Panc1 (cell line): ENCODE measurements around the gene ANGPTL1. TPM values are rescaled to one million over a fixed set of nuclear protein-coding genes. Genes with fewer than 3 reads are reported as not detected.

Source experiments
- ATAC-seq: fragments of 200-7000 bp; cut with Tn5 transposase; 2 replicates; pipeline ENCODE4 v1.9.1; 2020; ENCODE audit warnings: mild to moderate bottlenecking, moderate library complexity
- BruUV-seq: library from RNA; stranded (reverse); fragments of 400-500 nt; replicated peaks from 2 replicates; lab custom pipeline; 2021; lab: Mats Ljungman, UMichigan
- CTCF ChIA-PET: fragments of 300-600 bp; sonication (Branson Sonifier 250); formaldehyde crosslinking; loops from one replicate; lab custom pipeline; 2022; ENCODE audit warnings: antibody characterized with exemption; lab: Charles Lee
- POLR2A ChIA-PET: fragments of 300-600 bp; sonication (Branson Sonifier 250); formaldehyde crosslinking; loops from one replicate; lab custom pipeline; 2022; ENCODE audit warnings: antibody characterized with exemption; lab: Charles Lee
- DNase-seq: peaks from one replicate; pipeline ENCODE4 v3.0.0-alpha.2; 2010; ENCODE audit warnings: low read depth, low spot score
- H3K27ac ChIP-seq: 2 replicates; pipeline ENCODE4 v1.5.1; 2011; ENCODE audit warnings: mild to moderate bottlenecking, low read length, inconsistent platforms
- H3K27me3 ChIP-seq: fragments of 200-500 bp; sonication (Bioruptor generic); 2 replicates; pipeline ENCODE4 v1.6.0; 2014; ENCODE audit warnings: low read length, inconsistent platforms; ENCODE audit not compliant: control insufficient read depth, insufficient read depth
- H3K36me3 ChIP-seq: fragments of 200-500 bp; sonication (Bioruptor generic); 2 replicates; pipeline ENCODE4 v1.5.1; 2014; ENCODE audit warnings: inconsistent platforms, mild to moderate bottlenecking, low read length, moderate library complexity; ENCODE audit not compliant: control insufficient read depth, insufficient read depth
- H3K4me1 ChIP-seq: 2 replicates; pipeline ENCODE4 v1.5.1; 2011; ENCODE audit warnings: inconsistent platforms, mild to moderate bottlenecking, low read length, moderate library complexity; ENCODE audit not compliant: control insufficient read depth, insufficient read depth
- H3K4me3 ChIP-seq, 2 experiments: 2 replicates each; pipeline ENCODE4 v1.5.1; 2011 to 2012; ENCODE audit warnings: low read depth in 2 of 2, low read length in 2 of 2, mild to moderate bottlenecking in 2 of 2, inconsistent platforms in 1 of 2, moderate library complexity in 1 of 2
- H3K9me3 ChIP-seq: fragments of 200-500 bp; sonication (Bioruptor generic); 2 replicates; pipeline ENCODE4 v1.5.1; 2014; ENCODE audit warnings: low read depth, mild to moderate bottlenecking, inconsistent platforms, low read length, moderate library complexity; ENCODE audit not compliant: control insufficient read depth, insufficient read depth
- POLR2AphosphoS5 ChIP-seq: IDR thresholded peaks from 2 replicates; pipeline ENCODE4 v1.6.1; 2012; ENCODE audit warnings: mild to moderate bottlenecking, low read depth, low read length, moderate library complexity
- SIN3A ChIP-seq: IDR thresholded peaks from 2 replicates; pipeline ENCODE4 v1.6.1; 2012; ENCODE audit warnings: low read depth, mild to moderate bottlenecking, low read length, moderate library complexity, borderline replicate concordance; ENCODE audit not compliant: insufficient read depth
- TCF7L2 ChIP-seq: IDR thresholded peaks from 2 replicates; pipeline ENCODE4 v1.6.1; 2011; ENCODE audit warnings: mild to moderate bottlenecking, low read depth, low read length, inconsistent platforms
- in situ Hi-C: cut with HindIII; loops from 2 replicates; pipeline ENCODE4 v1.10.0; 2016; ENCODE audit warnings: low sequenced_read_pairs, low pct_unique_long_range_greater_than_20kb
- intact Hi-C: fragments of 100-400 bp; cut with micrococcal nuclease; formaldehyde crosslinking; loops from one replicate; pipeline ENCODE4 v1.10.0; 2022; ENCODE audit not compliant: unreplicated experiment
- total RNA-seq: library from RNA; stranded (reverse); gene quantifications from one replicate; pipeline ENCODE4 v1.2.1, GENCODE V29; 2021; ENCODE audit not compliant: unreplicated experiment
- TF ChIP-seq, protein P1 (sequence below): fragments of 450-650 bp; IDR thresholded peaks from 2 replicates; pipeline ENCODE4 v1.5.1; 2017; ENCODE audit warnings: mild to moderate bottlenecking
- TF ChIP-seq, protein P2 (sequence below), 2 experiments: IDR thresholded peaks; 2 replicates each; pipeline ENCODE4 v1.6.1; 2011 to 2012; ENCODE audit warnings: low read depth in 2 of 2, control low read depth in 1 of 2, low read length in 1 of 2, mild to moderate bottlenecking in 1 of 2, moderate library complexity in 1 of 2; ENCODE audit not compliant: insufficient read depth in 1 of 2

Gene ANGPTL1
- total RNA-seq, 1 experiment from 2014 or later = not detected

GRCh38 chr1:178901482-178902125, 30.7 kb upstream of the ANGPTL1 start:
- intact Hi-C loops (no loop called here), in situ Hi-C loops (no loop called here)
- ChIA-PET POLR2A (no interaction called here), CTCF (no interaction called here)
- DNase-seq (no peak), ATAC-seq (no peak)
- H3K27me3 ChIP-seq = no peaks in the 10 kb centered on the region
- no peaks in the 10 kb centered on the region for H3K36me3 ChIP-seq
- H3K4me1 ChIP-seq = no peaks in the 10 kb centered on the region
- no peaks in the 10 kb centered on the region for H3K9me3 ChIP-seq
- H3K4me3 ChIP-seq = no peak overlapping the region
- TF ChIP-seq POLR2AphosphoS5 (no peak), TCF7L2 (no peak), SIN3A (no peak)
- TF ChIP-seq, protein P1, sequence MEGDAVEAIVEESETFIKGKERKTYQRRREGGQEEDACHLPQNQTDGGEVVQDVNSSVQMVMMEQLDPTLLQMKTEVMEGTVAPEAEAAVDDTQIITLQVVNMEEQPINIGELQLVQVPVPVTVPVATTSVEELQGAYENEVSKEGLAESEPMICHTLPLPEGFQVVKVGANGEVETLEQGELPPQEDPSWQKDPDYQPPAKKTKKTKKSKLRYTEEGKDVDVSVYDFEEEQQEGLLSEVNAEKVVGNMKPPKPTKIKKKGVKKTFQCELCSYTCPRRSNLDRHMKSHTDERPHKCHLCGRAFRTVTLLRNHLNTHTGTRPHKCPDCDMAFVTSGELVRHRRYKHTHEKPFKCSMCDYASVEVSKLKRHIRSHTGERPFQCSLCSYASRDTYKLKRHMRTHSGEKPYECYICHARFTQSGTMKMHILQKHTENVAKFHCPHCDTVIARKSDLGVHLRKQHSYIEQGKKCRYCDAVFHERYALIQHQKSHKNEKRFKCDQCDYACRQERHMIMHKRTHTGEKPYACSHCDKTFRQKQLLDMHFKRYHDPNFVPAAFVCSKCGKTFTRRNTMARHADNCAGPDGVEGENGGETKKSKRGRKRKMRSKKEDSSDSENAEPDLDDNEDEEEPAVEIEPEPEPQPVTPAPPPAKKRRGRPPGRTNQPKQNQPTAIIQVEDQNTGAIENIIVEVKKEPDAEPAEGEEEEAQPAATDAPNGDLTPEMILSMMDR = no peak
- TF ChIP-seq, protein P2, sequence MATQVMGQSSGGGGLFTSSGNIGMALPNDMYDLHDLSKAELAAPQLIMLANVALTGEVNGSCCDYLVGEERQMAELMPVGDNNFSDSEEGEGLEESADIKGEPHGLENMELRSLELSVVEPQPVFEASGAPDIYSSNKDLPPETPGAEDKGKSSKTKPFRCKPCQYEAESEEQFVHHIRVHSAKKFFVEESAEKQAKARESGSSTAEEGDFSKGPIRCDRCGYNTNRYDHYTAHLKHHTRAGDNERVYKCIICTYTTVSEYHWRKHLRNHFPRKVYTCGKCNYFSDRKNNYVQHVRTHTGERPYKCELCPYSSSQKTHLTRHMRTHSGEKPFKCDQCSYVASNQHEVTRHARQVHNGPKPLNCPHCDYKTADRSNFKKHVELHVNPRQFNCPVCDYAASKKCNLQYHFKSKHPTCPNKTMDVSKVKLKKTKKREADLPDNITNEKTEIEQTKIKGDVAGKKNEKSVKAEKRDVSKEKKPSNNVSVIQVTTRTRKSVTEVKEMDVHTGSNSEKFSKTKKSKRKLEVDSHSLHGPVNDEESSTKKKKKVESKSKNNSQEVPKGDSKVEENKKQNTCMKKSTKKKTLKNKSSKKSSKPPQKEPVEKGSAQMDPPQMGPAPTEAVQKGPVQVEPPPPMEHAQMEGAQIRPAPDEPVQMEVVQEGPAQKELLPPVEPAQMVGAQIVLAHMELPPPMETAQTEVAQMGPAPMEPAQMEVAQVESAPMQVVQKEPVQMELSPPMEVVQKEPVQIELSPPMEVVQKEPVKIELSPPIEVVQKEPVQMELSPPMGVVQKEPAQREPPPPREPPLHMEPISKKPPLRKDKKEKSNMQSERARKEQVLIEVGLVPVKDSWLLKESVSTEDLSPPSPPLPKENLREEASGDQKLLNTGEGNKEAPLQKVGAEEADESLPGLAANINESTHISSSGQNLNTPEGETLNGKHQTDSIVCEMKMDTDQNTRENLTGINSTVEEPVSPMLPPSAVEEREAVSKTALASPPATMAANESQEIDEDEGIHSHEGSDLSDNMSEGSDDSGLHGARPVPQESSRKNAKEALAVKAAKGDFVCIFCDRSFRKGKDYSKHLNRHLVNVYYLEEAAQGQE (IDR thresholded peaks at IDR 0.05; ENCODE audit: insufficient read depth in 1 of 2, low read depth in 2 of 2, low read length in 1 of 2) = no peak
- no TSS peak for BruUV-seq
- H3K27ac ChIP-seq = no peak overlapping the region

DNA sequence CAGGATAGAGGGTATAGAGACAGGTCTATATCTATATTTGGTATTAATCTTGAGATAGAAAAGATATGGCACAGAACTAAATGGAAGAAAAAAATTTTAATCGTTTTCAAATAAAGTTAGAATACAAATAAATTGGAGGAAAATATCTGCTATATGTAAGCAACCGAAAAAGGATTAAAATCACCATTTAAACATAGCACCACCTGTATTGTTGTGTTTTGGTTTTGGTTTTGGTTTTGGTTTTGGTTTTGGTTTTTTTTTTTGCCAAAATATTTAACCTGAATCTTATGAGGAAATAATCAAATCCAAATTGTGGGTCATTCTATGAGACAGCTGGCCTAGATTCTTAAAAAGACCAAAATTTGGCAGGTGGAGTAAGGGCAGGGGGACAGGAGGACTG, 28.5 kb upstream of the ANGPTL1 start:
- TF ChIP-seq POLR2AphosphoS5 (no peak), SIN3A (no peak), TCF7L2 (no peak)
- TF ChIP-seq, protein P2 (IDR thresholded peaks at IDR 0.05; ENCODE audit: insufficient read depth in 1 of 2, low read depth in 2 of 2, low read length in 1 of 2) = no peak
- TF ChIP-seq, protein P1 = no peak
- ATAC-seq = no peak
- Histone ChIP-seq H3K36me3 (no peaks in the 10 kb centered on the region), H3K27ac (no peak overlapping the region), H3K4me1 (no peaks in the 10 kb centered on the region), H3K4me3 (no peak overlapping the region), H3K27me3 (no peaks in the 10 kb centered on the region), H3K9me3 (no peaks in the 10 kb centered on the region)
- CTCF ChIA-PET = interaction anchor here (0.6 to 0.7 kb wide), 2 partner anchors 87 to 327 kb away, joined by 6 to 10 read pairs; no protein-coding TSS in a partner anchor
- POLR2A ChIA-PET = no interaction called here
- DNase-seq = no peak
- no TSS peak for BruUV-seq
- intact Hi-C loops (no loop called here), in situ Hi-C loops (no loop called here)
